ENCODE data around the gene PLA2G7.

DNA sequence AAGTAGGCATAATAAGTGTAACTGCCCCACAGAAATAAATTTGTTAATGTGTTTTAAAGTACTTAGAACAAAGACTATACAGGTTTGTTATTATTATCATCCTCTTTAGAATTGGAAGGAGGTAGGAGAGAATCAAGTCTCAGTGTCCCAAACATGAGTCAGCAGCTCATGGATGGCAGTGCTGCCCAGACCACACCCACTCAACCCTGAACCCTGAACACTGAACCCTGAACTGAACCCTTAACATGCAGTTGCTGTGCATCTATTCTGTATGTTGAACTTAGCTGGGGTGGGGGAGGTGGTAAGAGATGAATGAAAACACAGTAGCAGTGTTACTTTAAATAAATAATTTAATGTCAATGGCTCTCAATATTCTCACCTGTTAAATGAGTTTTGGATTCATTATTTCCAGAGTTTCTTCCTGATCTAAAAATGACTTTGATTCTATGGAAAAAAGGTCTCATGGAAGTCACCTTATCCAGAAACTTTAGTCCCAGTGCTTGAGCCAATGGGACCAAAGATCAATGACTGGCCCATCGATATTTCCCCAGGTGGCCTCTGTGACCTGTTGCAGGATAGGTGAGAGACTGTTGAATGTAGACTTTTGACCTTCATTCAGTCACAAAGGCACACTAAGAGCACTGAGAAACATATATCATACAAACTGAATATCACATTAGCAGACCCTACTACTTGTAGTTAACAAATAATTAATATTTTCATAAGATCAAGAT is 8.4 kb upstream of the PLA2G7 start:
- TF ChIP-seq, protein P1, sequence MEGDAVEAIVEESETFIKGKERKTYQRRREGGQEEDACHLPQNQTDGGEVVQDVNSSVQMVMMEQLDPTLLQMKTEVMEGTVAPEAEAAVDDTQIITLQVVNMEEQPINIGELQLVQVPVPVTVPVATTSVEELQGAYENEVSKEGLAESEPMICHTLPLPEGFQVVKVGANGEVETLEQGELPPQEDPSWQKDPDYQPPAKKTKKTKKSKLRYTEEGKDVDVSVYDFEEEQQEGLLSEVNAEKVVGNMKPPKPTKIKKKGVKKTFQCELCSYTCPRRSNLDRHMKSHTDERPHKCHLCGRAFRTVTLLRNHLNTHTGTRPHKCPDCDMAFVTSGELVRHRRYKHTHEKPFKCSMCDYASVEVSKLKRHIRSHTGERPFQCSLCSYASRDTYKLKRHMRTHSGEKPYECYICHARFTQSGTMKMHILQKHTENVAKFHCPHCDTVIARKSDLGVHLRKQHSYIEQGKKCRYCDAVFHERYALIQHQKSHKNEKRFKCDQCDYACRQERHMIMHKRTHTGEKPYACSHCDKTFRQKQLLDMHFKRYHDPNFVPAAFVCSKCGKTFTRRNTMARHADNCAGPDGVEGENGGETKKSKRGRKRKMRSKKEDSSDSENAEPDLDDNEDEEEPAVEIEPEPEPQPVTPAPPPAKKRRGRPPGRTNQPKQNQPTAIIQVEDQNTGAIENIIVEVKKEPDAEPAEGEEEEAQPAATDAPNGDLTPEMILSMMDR (IDR thresholded peaks at IDR 0.05): no peak
- TF ChIP-seq EZH2 (IDR thresholded peaks at IDR 0.05; ENCODE audit: borderline replicate concordance, insufficient read depth, low read depth, low read length, poor library complexity, severe bottlenecking): no peak

Measured in B cell (primary cell).